ENCODE results near the gene GNPTG. TPM values are rescaled to one million over a fixed set of nuclear protein-coding genes. Genes with fewer than 3 reads are reported as not detected.

Gene GNPTG
- total and polyA plus RNA-seq, 2 donors from 2014 or later, result 88.7 to 138 TPM

DNA sequence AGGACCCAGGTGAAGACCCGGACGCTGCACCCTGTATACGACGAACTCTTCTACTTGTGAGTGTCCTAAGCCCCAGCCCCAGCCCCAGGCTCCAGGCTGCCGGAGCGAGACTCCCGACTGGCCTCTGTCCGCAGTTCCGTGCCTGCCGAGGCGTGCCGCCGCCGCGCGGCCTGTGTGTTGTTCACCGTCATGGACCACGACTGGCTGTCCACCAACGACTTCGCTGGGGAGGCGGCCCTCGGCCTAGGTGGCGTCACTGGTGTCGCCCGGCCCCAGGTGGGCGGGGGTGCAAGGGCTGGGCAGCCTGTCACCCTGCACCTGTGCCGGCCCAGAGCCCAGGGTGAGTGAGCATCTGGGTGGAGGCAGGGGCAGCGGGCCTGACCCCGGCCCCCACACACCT lies 3.8 kb upstream of the GNPTG start:
- Histone ChIP-seq H3K27me3 (ENCODE audit: control insufficient read depth, insufficient read depth, low read length) (no peaks in the 10 kb centered on the region), H3K36me3 (ENCODE audit: control insufficient read depth in 2 of 3, insufficient read depth in 3 of 3, low read length in 3 of 3) (peaks cover 0 to 8% (median 2%) of the 10 kb centered on the region in 3 donors), H3K9me3 (ENCODE audit: control insufficient read depth in 2 of 3, insufficient read depth in 1 of 3, low read length in 3 of 3) (no peaks in the 10 kb centered on the region), H3K9ac (ENCODE audit: low read length in 3 of 3) (no peak overlapping the region), H3K4me1 (ENCODE audit: control insufficient read depth in 2 of 3, insufficient read depth in 2 of 3, low read depth in 1 of 3, low read length in 3 of 3) (peaks cover 0 to 21% (median 2%) of the 10 kb centered on the region in 3 donors), H3K27ac (ENCODE audit: low read depth in 2 of 2, low read length in 2 of 2) (no peak overlapping the region), H3K4me3 (ENCODE audit: low read length in 3 of 3) (no peak overlapping the region)
- FAIRE-seq, result no peak
- intact Hi-C loops (cut with DNase I), result no loop called here
- TF ChIP-seq CTCF (IDR thresholded peaks at IDR 0.05; ENCODE audit: borderline replicate concordance, extremely low read depth, insufficient read depth), result no peak
- no peak for DNase-seq

- Histone ChIP-seq H3K27ac (ENCODE audit: low read depth in 2 of 2, low read length in 2 of 2) (no peak overlapping the region), H3K27me3 (ENCODE audit: control insufficient read depth, insufficient read depth, low read length) (no peaks in the 10 kb centered on the region), H3K4me3 (ENCODE audit: low read length in 3 of 3) (no peak overlapping the region), H3K9ac (ENCODE audit: low read length in 3 of 3) (no peak overlapping the region), H3K4me1 (ENCODE audit: control insufficient read depth in 2 of 3, insufficient read depth in 2 of 3, low read depth in 1 of 3, low read length in 3 of 3) (peaks cover 0 to 19% (median 2%) of the 10 kb centered on the region in 3 donors), H3K9me3 (ENCODE audit: control insufficient read depth in 2 of 3, insufficient read depth in 1 of 3, low read length in 3 of 3) (no peaks in the 10 kb centered on the region), H3K36me3 (ENCODE audit: control insufficient read depth in 2 of 3, insufficient read depth in 3 of 3, low read length in 3 of 3) (peaks cover 0 to 8% (median 2%) of the 10 kb centered on the region in 3 donors)
- FAIRE-seq (no peak), DNase-seq (no peak)
- intact Hi-C loops (cut with DNase I), result no loop called here
- TF ChIP-seq CTCF (IDR thresholded peaks at IDR 0.05; ENCODE audit: borderline replicate concordance, extremely low read depth, insufficient read depth), result no peak
Observed at GRCh38 chr16:1348441-1348840, 3.3 kb upstream of the GNPTG start.

DNA sequence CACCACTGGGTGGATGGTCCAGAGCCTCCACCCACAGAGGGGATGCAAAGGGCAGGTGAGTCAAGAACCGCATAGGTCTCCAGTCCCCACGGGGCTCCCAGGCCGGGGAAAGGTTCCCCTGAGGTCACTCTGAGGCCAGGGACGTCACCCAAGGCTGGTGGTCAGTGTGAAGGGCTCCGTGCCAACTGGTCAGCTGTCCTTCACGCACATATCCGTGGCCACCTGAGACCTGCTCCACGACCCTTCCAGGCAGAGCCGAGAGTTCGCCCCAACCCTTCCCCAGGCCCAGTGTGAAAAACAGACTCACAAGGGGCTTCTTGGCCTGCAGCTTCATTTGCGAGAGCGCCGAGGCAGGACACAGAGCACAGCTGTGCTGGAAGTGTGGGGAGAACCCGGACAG lies 2.8 kb upstream of the GNPTG start:
- no peak for TF ChIP-seq CTCF (IDR thresholded peaks at IDR 0.05; ENCODE audit: borderline replicate concordance, extremely low read depth, insufficient read depth)
- H3K9me3 ChIP-seq (ENCODE audit: control insufficient read depth in 2 of 3, insufficient read depth in 1 of 3, low read length in 3 of 3), result no peaks in the 10 kb centered on the region
- intact Hi-C loops (cut with DNase I), result no loop called here
- H3K27me3 ChIP-seq (ENCODE audit: control insufficient read depth, insufficient read depth, low read length), result no peaks in the 10 kb centered on the region
- FAIRE-seq, result no peak
- DNase-seq, result no peak
- no peak overlapping the region for H3K27ac ChIP-seq (ENCODE audit: low read depth in 2 of 2, low read length in 2 of 2)
- H3K36me3 ChIP-seq (ENCODE audit: control insufficient read depth in 2 of 3, insufficient read depth in 3 of 3, low read length in 3 of 3), result peaks cover 0 to 8% (median 2%) of the 10 kb centered on the region in 3 donors
- no peak overlapping the region for H3K9ac ChIP-seq (ENCODE audit: low read length in 3 of 3)
- H3K4me3 ChIP-seq (ENCODE audit: low read length in 3 of 3), result no peak overlapping the region
- peaks cover 0 to 17% (median 2%) of the 10 kb centered on the region in 3 donors for H3K4me1 ChIP-seq (ENCODE audit: control insufficient read depth in 2 of 3, insufficient read depth in 2 of 3, low read depth in 1 of 3, low read length in 3 of 3)

- intact Hi-C loops (cut with DNase I), result no loop called here
Observed at GRCh38 chr16:1349351-1349750, 2.4 kb upstream of the GNPTG start.

More at GRCh38 chr16:1349351-1349750, 2.4 kb upstream of the GNPTG start:
- H3K27me3 ChIP-seq (ENCODE audit: control insufficient read depth, insufficient read depth, low read length), result no peaks in the 10 kb centered on the region
- DNase-seq, result no peak
- FAIRE-seq, result no peak
- no peak overlapping the region for H3K9ac ChIP-seq (ENCODE audit: low read length in 3 of 3)
- H3K4me1 ChIP-seq (ENCODE audit: control insufficient read depth in 2 of 3, insufficient read depth in 2 of 3, low read depth in 1 of 3, low read length in 3 of 3), result peaks cover 0 to 17% (median 2%) of the 10 kb centered on the region in 3 donors
- H3K4me3 ChIP-seq (ENCODE audit: low read length in 3 of 3), result no peak overlapping the region
- no peaks in the 10 kb centered on the region for H3K9me3 ChIP-seq (ENCODE audit: control insufficient read depth in 2 of 3, insufficient read depth in 1 of 3, low read length in 3 of 3)
- H3K27ac ChIP-seq (ENCODE audit: low read depth in 2 of 2, low read length in 2 of 2), result no peak overlapping the region
- H3K36me3 ChIP-seq (ENCODE audit: control insufficient read depth in 2 of 3, insufficient read depth in 3 of 3, low read length in 3 of 3), result peaks cover 0 to 8% (median 2%) of the 10 kb centered on the region in 3 donors
- TF ChIP-seq CTCF (IDR thresholded peaks at IDR 0.05; ENCODE audit: borderline replicate concordance, extremely low read depth, insufficient read depth), result no peak
